Activated CD4-positive, alpha-beta T cell treated with anti-CD3 and anti-CD28 coated beads for 1 hour (primary cell): ENCODE data around the gene SOX12.

Experiments
- DNase-seq: peaks from one replicate; pipeline ENCODE4 v3.0.0-alpha.2; 2020

Gene SOX12

DNA sequence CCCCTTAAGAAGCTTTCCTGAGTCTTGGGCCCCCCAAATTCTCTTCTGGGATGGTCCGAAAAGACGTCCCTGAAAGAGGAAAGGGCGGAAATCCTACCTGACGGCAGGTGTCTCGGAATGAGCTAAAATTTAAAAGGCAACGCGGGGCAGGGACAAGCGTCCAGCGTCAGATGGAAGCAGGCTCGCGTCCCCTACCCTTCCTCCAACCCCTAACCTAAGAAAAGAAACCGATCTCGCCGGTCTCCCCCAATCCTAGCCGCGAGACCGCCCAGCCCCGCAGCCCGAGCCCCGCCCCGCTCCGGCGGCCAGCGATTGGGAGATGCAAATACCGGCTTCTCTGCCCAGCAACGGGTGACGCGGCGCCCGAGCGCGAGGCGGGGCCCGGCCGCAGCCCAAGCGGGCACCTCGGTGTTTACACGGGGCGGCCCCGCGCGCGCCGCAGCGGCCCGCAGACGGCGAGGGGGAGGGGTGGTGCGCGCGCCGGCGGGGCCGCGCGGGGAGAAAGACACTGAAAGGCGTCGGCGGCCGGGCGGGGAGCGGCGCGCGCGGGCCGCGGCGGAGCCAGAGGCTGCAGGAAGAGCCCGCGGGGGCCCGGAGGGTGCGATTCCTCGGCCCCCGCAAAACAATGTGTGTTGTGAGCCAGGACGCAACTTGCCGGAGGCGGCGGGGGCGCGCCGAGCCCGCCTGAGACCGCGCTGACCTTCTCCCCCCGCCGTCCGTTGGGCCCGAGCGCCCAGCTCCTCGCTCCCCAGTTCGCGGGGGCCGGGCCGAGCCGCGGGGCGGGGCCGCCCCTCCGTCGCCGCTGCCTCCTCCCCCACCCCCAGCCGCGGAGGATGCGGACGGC lies at the start of gene SOX12:
Gene SOX12 (plus strand): TSS at position 508 of the 844 bp plus-strand sequence. CDS start 373 bp downstream, outside the sequence.
- DNase-seq: peak; percentile 94

DNA sequence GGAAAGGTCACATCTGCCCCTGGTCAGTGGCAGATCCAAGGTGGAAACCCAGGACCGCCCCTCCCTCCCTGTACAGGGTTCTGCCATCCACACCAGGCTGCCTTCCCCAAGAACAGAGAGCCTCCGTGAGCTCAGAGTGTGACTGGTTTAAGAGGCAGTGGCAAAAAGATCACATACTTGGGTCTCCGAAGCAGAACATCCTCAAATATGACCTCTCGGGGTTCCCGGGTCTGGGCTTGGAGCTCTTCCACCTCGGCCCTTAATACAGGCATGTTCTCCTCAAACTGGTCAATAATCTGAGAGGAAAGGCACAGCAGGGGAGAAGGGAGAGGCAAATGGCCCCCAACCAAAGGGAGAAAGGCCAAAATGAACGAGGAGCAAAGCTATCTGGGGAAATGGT lies 49.6 kb upstream of the SOX12 start:
- DNase-seq: no peak

DNA sequence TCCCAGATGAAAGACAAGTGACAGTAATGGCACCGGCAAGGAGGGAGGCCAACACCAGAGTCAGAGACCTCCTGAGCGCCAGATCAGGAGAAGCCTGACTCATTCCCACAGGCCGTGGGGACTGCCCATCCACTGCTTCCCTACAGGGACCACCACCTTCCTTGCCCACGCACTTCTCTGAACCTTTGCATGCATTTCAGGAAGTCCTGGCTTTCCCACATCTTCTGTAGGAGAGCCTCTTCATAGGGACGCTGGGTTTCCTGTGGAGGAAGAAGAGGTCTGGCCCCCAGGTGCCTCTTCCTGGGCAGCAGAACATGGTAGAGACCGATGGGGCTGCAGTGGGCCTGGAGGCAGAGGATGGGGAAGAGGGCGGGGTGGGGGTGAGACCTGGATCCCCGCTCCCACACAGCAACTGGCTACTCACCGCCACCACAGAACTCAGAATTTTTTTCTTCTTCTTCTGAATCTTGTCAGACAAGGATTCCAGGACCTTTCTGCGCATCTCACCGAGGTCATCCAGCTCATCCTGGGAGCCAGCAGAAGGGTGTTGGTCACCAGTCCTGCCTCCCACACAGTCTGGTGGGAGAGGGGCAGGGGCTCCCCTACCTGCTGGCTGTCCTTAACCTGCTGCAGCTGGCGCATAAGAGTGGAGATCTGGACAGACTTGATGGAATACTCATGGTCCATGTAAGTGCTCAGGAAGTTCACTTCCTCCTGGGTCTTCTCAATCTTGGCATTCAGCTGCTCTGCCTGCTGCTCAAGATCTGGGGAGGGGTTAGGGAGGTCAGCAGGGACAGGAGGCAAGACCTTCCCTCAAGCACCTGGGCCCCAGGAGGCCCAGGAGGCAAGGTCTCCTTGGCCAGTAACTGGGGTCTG lies 48.5 kb upstream of the SOX12 start:
- DNase-seq: no peak

DNA sequence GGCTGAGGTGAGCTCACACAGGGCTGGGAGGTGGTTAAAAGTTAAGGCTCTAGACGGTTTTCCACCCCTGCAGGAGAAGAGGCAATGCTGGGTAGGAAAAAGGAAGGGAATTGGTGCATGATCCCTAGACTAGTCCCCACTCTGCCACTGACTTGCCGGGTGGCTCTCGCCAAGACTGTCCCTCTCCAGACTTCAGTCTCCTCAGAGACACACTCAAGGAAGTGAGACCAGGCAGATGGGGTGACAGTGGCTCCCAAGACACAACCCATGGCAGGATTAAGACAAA lies 47.9 kb upstream of the SOX12 start:
- no peak for DNase-seq

DNA sequence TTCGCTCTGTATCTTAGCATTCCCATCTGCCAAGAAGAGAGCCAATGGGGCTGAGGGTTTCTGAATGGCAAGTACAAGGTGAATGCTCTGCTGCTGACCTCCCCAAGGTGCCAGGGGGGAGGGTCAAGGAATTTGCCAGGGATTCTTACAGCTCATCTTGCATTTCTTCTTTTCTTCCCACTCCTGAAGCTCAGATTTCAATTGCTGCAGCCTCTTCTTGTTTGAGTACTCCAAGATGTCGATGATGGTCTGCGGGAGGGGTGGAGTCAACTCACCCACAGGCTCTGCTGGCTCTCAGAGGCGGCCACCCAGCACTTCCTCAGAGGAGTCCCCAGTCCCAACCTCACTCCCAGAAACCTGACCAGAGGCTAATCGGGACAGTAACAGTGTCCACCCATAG lies 47.2 kb upstream of the SOX12 start:
- no peak for DNase-seq

DNA sequence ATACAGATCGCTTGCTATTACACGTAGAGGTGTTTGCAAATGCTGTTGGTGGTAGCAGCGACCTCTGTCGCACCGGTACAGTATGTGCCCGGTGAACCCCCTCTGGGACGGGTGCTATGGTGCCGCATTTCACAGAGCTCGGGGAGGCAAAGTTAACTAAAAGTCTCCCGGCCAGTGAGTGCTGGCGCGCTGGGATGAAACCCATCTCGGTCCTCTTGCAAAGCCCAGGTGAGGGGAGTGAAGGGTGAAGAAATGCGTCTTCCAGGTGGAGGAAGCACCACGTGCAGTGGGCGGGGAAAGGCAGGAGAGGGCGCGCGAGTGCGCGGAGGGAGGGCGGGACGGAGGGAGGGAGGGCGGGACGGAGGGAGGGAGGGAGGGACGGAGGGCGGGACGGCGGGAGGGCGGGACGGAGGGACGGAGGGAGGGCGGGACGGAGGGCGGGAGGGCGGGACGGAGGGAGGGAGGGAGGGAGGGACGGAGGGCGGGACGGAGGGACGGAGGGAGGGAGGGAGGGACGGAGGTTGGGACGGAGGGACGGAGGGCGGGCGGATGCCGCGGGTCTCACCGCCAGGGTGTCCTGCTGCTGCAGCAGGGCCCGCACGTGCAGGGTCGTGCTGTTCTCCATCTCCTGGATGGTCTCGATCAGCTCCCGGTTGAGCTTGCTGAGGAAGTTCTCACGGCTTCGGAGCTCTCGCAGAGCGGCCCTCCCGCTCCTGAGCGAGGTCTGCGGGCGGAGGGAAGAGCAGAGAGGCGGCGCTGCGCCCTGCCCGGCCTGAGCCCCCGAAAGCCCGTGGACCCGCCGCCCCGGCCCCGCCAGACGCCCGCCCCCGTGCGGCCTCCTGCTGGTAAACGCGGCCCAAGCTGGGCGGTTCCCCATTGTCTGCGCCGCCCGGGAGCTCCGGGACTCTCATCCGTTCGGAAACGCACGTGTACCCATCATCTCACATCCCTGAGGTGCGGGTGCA lies 46.5 kb upstream of the SOX12 start:
- no peak for DNase-seq

DNA sequence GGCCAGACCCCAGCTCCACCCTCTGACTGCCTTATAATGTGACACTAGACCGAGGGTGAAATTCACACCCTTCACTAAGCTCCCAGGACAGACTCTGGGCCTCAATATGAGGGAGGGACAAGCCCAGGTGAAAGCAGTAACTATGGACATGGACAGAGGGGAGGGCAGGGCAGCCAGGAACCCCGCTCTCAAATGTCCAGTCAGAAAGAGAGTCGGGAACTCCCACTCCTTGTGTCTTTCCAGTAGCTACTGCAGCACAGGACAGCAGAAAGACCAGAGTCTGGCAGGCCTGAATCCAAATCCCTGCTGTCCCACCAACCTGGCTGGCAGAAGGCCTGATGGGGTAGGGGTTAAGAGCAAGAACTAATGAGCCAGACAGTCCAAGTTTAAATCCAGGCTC lies 41.2 kb upstream of the SOX12 start:
- DNase-seq: no peak

DNA sequence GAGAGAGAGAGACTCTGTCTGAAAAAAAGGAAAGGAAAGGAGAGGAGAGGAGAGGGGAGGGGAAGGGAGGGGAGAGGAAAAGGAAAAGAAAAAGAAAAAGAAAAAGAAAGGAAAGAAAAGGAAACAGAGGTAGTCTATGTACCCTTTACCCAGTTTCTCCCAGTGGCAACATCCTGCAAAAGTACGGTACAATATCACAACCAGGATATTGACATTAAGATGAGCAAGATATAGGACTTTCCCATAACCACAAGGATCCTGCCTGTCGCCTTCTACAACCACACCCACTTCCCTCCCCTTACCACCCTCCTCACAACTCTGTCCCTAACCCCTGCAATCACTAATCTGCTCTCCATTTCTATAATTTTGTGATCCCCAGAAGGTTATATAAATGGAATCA lies 38.8 kb upstream of the SOX12 start:
- DNase-seq: no peak

DNA sequence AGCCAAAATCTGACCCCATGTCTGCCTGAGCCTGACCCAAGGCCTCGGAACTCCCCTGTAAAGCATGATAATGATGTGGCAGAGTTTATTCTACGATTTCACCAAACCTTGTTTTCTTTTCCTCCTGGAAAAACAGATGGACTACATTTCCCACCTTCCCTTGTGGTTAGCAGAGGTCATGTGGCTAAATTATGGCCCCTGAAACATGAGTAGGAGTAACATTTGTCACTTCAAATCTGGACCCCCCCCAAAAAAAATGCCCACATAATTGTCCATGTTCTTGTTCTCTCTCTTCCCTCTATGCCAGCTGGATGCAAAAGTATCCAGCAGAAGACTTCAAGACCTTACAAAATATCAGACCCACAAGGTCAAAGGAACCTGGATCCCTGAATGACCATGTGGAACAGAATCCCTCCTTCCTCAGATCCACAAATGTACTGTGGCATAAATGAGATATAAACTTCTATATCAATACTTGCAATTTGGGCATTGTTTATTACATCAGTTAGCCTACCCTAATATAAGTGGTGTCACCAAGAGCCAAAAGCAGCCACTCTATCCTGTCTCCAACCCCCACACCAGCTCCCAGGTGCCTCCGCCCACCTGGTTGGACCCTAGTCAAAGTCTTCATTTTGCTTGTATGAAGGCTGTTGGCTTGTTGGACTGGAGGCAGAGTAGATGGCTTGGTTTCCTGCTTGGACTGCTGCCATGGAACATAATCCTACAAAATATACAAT lies 36.2 kb upstream of the SOX12 start:
- DNase-seq: no peak

DNA sequence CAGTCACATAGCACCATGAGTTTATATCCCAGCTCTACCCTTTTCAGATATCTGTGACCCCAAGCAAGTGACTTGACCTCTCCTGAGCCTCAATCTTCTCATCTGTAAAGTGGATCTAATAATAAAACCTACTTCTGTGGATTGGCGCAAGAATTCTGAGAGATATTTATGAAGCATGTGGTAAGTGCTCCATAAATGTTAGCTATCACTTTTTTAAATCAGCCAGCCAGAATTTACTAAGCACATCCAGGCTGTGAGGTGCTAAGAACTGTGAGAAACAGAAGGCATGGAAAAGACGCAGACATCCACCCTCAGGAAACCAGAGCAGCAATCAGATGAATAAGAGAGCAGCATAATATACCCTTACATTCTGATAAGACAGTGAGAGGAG lies 35.7 kb upstream of the SOX12 start:
- DNase-seq: no peak

DNA sequence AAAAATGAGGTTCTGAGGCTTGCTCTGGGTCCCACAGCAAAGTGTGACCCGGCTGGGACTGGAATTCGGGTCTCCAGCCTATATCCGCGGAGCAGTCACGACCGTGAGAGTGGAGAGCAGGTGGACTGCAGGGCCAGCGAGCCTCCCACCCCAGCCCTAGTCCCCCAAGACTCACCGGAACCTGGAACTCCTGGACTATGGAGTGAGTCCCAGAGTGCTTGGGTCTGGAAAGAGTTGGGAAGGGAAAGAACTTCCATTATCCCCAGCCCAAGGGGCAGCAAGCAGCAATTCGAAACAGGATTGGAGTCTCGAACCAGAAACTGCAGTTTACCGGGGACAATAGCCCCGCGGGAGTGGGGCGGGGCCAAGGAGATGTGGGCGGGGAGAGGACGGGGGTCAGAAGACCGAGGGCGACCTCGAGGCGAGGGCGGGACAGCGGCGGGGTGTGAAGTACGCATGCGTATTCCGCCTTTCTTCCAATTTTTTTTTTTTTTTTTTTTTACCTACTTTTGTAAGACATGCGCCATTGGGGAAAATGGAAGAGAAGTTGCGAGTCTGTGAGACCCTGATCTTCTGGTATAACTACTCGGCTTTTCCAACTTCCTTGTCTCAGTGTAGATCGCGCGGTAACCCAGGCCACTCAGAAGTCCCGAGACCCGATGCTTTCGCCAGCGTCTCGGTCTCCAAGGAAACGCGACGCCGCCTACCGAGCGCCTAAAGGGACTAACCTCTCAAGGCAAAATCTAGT lies 35.1 kb upstream of the SOX12 start, which contains the start of gene C20orf96:
Gene C20orf96 (minus strand): TSS at position 667 of the 748 bp plus-strand sequence. CDS start 140 bp downstream, at position 527.
- DNase-seq: peak; percentile 73

DNA sequence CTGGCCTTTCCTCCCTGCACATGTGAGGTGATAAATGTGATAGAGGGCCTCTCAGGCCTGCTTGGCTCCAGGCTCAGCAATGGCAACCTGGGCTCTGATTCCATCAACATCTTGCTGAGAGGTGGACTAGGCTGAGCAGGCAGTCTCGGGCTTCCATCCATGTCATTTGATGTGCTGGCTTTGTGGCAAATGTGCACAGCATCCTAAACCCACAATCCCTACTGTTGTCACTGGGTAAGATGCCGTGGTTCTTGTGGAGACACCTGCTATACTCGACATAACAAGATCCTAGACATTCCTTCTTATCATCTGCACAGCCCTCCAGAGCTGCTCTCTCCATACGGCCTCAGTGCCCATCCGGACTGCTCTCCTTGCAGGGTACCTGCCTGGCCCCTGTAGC lies 30.8 kb upstream of the SOX12 start:
- no peak for DNase-seq

DNA sequence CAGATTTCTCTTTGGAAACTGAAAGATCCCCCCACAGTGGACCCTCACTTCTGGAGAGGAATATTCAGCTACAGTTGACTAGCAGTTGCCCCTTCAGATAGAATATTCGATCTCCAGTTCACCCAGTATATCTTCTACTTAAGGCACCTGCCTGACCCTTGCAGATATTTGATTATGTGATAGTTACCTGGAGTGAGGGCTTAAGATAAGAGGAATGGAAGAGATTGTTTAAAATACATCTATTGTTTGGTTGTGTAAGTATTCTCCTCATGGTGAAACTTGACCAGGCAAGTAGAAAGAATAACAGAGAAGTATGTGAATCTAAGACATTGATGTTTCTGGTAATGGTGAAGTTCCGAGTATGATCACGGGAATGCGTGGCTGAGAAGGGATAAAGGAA lies 29.5 kb upstream of the SOX12 start:
- DNase-seq: no peak

DNA sequence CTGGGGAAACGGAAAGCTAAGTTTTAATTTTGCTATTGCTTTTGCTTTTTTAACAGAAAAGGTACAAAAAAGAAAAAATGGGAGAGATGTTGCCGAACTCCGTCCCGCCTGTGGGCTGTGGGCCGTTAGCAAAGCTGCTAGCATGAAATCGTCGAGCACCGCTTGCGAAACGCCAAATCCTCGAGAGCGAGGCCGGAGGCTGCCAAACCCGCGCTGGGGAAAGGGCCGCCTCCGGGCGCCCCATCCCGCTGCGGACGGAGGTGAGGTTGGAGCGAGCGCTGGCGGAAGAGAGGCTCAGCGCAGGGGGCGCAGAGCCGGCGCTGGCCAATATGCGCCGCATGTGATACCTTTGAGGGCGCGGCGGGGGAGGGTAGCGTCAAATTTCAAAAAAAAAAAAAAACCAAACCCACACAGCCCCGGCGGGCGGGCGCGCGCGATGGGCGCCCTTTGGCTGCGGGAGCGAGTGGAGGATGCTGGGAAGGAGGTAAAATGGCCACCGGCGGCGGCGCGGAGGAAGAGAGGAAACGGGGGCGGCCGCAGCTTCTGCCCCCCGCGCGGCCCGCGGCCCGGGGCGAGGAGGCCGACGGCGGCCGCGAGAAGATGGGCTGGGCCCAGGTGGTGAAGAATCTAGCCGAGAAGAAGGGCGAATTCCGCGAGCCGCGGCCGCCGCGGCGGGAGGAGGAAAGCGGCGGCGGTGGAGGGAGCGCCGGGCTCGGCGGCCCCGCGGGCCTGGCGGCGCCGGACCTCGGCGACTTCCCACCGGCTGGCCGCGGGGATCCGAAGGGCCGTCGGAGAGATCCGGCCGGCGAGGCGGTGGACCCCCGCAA lies 28.0 kb upstream of the SOX12 start, which contains the start of gene ZCCHC3:
Gene ZCCHC3 (plus strand): TSS at position 473 of the 827 bp plus-strand sequence. CDS start 17 bp downstream, at position 490.
- peak; percentile 72 for DNase-seq

DNA sequence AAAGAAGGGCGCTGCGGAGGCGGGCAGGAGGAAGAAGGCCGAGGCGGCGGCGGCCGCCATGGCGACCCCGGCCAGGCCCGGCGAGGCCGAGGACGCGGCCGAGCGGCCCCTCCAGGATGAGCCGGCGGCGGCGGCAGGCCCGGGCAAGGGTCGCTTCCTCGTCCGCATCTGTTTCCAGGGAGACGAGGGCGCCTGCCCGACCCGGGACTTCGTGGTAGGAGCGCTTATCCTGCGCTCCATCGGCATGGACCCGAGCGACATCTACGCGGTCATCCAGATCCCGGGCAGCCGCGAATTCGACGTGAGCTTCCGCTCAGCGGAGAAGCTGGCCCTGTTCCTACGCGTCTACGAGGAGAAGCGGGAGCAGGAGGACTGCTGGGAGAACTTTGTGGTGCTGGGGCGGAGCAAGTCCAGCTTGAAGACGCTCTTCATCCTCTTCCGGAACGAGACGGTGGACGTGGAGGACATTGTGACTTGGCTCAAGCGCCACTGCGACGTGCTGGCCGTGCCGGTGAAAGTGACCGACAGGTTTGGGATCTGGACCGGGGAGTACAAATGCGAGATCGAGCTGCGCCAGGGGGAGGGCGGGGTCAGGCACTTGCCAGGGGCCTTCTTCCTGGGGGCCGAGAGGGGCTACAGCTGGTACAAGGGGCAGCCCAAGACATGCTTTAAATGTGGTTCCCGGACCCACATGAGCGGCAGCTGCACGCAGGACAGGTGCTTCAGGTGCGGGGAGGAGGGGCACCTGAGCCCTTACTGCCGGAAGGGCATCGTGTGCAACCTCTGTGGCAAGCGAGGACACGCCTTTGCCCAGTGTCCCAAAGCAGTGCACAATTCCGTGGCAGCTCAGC lies 27.2 kb upstream of the SOX12 start:
- peak; percentile 22 for DNase-seq

DNA sequence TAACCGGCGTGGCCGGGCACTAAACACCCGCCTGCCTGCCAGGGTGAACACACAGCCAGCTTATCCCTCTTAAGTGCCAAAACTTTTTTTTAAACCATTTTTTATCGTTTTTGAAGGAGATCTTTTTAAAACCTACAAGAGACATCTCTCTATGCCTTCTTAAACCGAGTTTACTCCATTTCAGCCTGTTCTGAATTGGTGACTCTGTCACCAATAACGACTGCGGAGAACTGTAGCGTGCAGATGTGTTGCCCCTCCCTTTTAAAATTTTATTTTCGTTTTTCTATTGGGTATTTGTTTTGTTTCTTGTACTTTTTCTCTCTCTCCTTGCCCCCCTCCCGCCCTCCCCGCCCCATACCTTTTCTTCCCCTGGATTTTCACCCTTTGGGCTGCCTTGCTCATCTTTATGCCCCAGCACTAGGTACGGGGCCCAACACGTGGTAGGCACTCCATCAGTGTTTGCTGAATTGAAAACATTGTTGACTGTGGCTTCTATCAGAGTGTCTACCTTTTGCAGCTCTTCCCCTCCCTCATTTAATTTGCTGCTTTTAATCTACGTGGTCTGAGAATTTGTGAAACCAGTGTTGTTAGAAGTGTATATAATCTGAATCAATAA lies 26.5 kb upstream of the SOX12 start:
- DNase-seq: no peak

DNA sequence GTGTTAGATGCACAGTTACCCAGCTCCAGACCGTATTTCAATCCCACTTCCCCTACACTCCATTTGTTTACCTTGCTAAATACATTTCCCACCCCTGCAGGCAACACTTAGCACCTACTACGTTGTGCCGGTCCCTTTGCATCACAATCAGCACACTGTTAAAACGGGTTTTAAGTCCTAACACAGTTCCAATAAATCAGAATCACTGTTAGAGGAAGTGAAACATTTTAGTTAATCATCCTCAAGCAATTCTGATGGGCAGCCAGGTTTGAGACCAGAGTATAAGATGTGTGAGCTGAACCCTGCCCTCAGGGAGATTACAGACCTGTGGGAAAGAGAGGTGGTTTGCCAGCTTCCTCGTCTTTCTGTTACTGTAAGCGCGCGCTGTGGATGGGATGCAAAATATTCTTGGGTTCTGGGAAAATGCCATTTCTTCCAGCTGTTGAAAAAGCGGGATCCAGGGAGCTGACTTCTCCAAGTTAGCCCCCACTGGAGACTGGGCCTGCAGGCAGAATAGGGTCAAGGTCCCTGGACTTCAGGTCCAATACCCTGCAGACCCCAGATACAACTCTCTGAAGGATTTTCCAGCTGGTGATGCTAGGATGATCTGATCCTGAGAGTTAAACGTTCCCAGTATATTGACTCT lies 24.9 kb upstream of the SOX12 start:
- DNase-seq: no peak
